Glomerular visceral epithelial cell (primary cell): ENCODE measurements around the gene DOCK1.

ENCODE experiments used
- DNase-seq: peaks from one replicate; pipeline ENCODE4 v3.0.0-alpha.2; 2016; ENCODE audit errors: extremely low spot score

Gene DOCK1

GRCh38 chr10:127456122-127456521, 550.9 kb downstream of the DOCK1 start:
- no peak for DNase-seq

GRCh38 chr10:127458016-127458810, 553.0 kb downstream of the DOCK1 start:
- no peak for DNase-seq

- DNase-seq: no peak
Observed at GRCh38 chr10:127458829-127459228, 553.6 kb downstream of the DOCK1 start.

- DNase-seq: no peak
Observed at GRCh38 chr10:127459918-127460317, 554.7 kb downstream of the DOCK1 start.

- no peak for DNase-seq
Observed at GRCh38 chr10:127462643-127463295, 557.5 kb downstream of the DOCK1 start.

- DNase-seq: no peak
Observed at GRCh38 chr10:127463548-127463947, 558.3 kb downstream of the DOCK1 start.

- no peak for DNase-seq
Observed at GRCh38 chr10:127464561-127464960, 559.3 kb downstream of the DOCK1 start.

- DNase-seq: no peak
Observed at GRCh38 chr10:127467811-127468210, 562.6 kb downstream of the DOCK1 start.

GRCh38 chr10:127468632-127469031, 563.4 kb downstream of the DOCK1 start:
- no peak for DNase-seq

GRCh38 chr10:127470911-127471310, 565.7 kb downstream of the DOCK1 start:
- DNase-seq: no peak

- DNase-seq: no peak
Observed at GRCh38 chr10:127472976-127473375, 567.7 kb downstream of the DOCK1 start.

- DNase-seq: no peak
Observed at GRCh38 chr10:127474501-127474900, 569.3 kb downstream of the DOCK1 start.

- peak; percentile 30 for DNase-seq
Observed at GRCh38 chr10:127485153-127485857, 580.1 kb downstream of the DOCK1 start.

- no peak for DNase-seq
Observed at GRCh38 chr10:127486355-127486754, 581.1 kb downstream of the DOCK1 start.

- peak; percentile 4 for DNase-seq
Observed at GRCh38 chr10:127492607-127493250, 587.5 kb downstream of the DOCK1 start.

GRCh38 chr10:127496035-127496434, 590.8 kb downstream of the DOCK1 start:
- DNase-seq: no peak

- no peak for DNase-seq
Observed at GRCh38 chr10:127497685-127498084, 592.5 kb downstream of the DOCK1 start.

GRCh38 chr10:127498087-127498486, 592.9 kb downstream of the DOCK1 start:
- no peak for DNase-seq

- no peak for DNase-seq
Observed at GRCh38 chr10:127500127-127500526, 594.9 kb downstream of the DOCK1 start.
